Activated CD4-positive, alpha-beta T cell treated with anti-CD3 and anti-CD28 coated beads, Interleukin-2, amount 10 ng/mL, durations not matched to agents 7 days and 5 days (primary cell): ENCODE data around the gene PSMD1. TPM values are rescaled to one million over a fixed set of nuclear protein-coding genes. Genes with fewer than 3 reads are reported as not detected.
"Not testable (repeated sequence)": the region's sequence is repeated elsewhere in the genome, so short reads cannot be mapped to it uniquely, and the experiment has no call there.

ENCODE experiments used
- CTCF ChIA-PET: fragments of 350-600 bp; sonication (Branson Sonifier 250); formaldehyde crosslinking; loops from one replicate; lab custom pipeline; 2021; ENCODE audit warnings: antibody characterized with exemption; lab: Charles Lee
- POLR2A ChIA-PET: fragments of 350-600 bp; sonication (Branson Sonifier 250); formaldehyde crosslinking; loops from one replicate; lab custom pipeline; 2021; ENCODE audit warnings: antibody characterized with exemption; lab: Charles Lee
- DNase-seq: peaks from one replicate; pipeline ENCODE4 v3.0.0-alpha.2; 2020
- H3K27ac Mint-ChIP-seq: one replicate; pipeline ENCODE4 v1.8.0; 2021; ENCODE audit warnings: mild to moderate bottlenecking, moderate library complexity, mixed read lengths
- H3K27me3 Mint-ChIP-seq: one replicate; pipeline ENCODE4 v1.8.0; 2021; ENCODE audit warnings: mixed read lengths
- H3K36me3 Mint-ChIP-seq: one replicate; pipeline ENCODE4 v1.8.0; 2021; ENCODE audit warnings: low read depth, mixed read lengths
- H3K4me1 Mint-ChIP-seq: one replicate; pipeline ENCODE4 v1.8.0; 2021; ENCODE audit warnings: mixed read lengths
- H3K4me3 Mint-ChIP-seq: one replicate; pipeline ENCODE4 v1.8.0; 2021; ENCODE audit warnings: mild to moderate bottlenecking, moderate library complexity, mixed read lengths
- H3K9me3 Mint-ChIP-seq: one replicate; pipeline ENCODE4 v1.8.0; 2021; ENCODE audit warnings: mixed read lengths
- total RNA-seq, 2 experiments: library from RNA; stranded (reverse); gene quantifications; one replicate each; pipeline ENCODE4 v1.2.3, GENCODE V29; 2021

PSMD1 gene
- total RNA-seq, 2 experiments from 2014 or later: 80.5 to 101 TPM

DNA sequence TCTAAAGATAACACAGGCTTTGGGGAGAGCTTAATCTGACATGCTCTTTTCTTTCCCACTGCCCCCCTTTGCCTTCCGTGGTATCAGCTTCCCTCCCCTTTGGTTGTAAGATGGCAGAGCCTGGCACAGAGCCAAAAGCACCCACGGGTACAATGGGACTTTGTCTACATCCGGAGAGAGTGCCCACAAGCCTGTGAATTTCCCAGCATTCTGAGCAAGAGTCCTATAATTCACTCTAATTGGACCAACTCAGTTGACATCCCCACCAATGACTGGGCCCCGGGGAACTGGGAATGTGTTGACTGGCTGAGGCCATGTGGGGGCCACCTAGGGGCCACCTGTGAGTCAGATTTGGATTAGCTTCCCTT is 39.5 kb upstream of the PSMD1 start:
- ChIA-PET CTCF (interaction anchor here (0.6 to 1.2 kb wide), 5 partner anchors 11 to 193 kb away, joined by 3 read pairs; no protein-coding TSS in a partner anchor), POLR2A (no interaction called here)
- no peaks in the 10 kb centered on the region for H3K9me3 Mint-ChIP-seq
- H3K36me3 Mint-ChIP-seq: no peaks in the 10 kb centered on the region
- no peaks in the 10 kb centered on the region for H3K4me1 Mint-ChIP-seq
- H3K27me3 Mint-ChIP-seq: peaks cover 24% of the 10 kb centered on the region
- no peak overlapping the region for H3K27ac Mint-ChIP-seq
- no peak for DNase-seq
- H3K4me3 Mint-ChIP-seq: no peak overlapping the region

DNA sequence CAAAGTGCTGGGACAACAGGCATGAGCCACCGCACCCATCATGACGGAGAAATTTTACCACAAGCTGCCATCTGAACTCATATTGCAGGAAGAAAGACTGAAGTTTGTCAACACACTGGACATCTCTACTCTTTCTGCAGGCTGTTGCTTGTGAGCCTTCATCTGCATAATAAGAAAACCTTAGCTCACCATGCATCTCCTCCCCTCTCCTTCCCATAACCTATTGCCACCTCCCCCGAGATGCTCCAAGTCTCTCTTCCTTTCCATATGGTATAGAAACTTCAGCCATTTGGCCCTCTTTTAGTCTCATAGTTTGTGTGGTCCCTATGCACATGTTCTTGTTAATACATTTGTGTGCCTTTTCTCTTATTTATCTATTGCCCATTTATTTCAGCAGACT is 38.5 kb upstream of the PSMD1 start:
- H3K36me3 Mint-ChIP-seq: no peaks in the 10 kb centered on the region
- no peaks in the 10 kb centered on the region for H3K9me3 Mint-ChIP-seq
- ChIA-PET CTCF (no interaction called here), POLR2A (no interaction called here)
- no peak for DNase-seq
- H3K27ac Mint-ChIP-seq: no peak overlapping the region
- peaks cover 21% of the 10 kb centered on the region for H3K27me3 Mint-ChIP-seq
- no peaks in the 10 kb centered on the region for H3K4me1 Mint-ChIP-seq
- no peak overlapping the region for H3K4me3 Mint-ChIP-seq

GRCh38 chr2:231025059-231025458 is 31.6 kb upstream of the PSMD1 start:
- DNase-seq, H3K4me3 Mint-ChIP-seq, H3K9me3 Mint-ChIP-seq, H3K36me3 Mint-ChIP-seq, POLR2A ChIA-PET, CTCF ChIA-PET, H3K4me1 Mint-ChIP-seq, H3K27ac Mint-ChIP-seq: not testable (repeated sequence)
- peaks cover 13% of the 10 kb centered on the region for H3K27me3 Mint-ChIP-seq

DNA sequence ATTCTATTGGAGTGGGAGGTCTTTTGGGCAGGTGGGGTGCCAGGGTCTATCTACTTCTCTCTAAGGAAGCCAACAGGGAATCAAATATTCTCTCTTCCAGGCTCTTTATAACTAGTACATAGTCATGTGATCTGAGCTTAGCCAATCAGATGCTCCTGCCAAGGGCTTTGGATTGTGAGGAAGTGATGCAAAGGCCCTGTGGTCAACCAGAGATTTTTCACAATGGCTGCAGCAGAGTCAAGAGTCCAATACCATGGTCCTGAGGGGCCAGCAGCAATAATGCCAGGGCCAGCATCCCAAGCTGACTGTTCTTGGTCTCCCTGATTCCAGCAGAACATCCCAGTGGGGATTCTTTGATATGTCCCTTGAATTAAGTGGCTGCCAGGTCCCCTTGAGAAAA is 27.8 kb upstream of the PSMD1 start:
- DNase-seq: no peak
- CTCF ChIA-PET: interaction anchor here (0.7 to 0.9 kb wide), 2 partner anchors 12 kb away, joined by 3 to 4 read pairs; no protein-coding TSS in a partner anchor
- H3K27ac Mint-ChIP-seq: no peak overlapping the region
- no peaks in the 10 kb centered on the region for H3K9me3 Mint-ChIP-seq
- peaks cover 17% of the 10 kb centered on the region for H3K27me3 Mint-ChIP-seq
- H3K36me3 Mint-ChIP-seq: no peaks in the 10 kb centered on the region
- H3K4me3 Mint-ChIP-seq: no peak overlapping the region
- POLR2A ChIA-PET: no interaction called here
- H3K4me1 Mint-ChIP-seq: no peaks in the 10 kb centered on the region

- H3K27ac Mint-ChIP-seq: no peak overlapping the region
- no peak overlapping the region for H3K4me3 Mint-ChIP-seq
- H3K27me3 Mint-ChIP-seq: peaks cover 23% of the 10 kb centered on the region
- H3K9me3 Mint-ChIP-seq: no peaks in the 10 kb centered on the region
- ChIA-PET POLR2A (no interaction called here), CTCF (interaction anchor here (1.9 kb wide), 1 partner anchor 22 kb away, joined by 5 read pairs; no protein-coding TSS in a partner anchor)
- no peaks in the 10 kb centered on the region for H3K4me1 Mint-ChIP-seq
- DNase-seq: no peak
- no peaks in the 10 kb centered on the region for H3K36me3 Mint-ChIP-seq
Measured at GRCh38 chr2:231029563-231029962, 27.1 kb upstream of the PSMD1 start.

GRCh38 chr2:231030725-231031124 is 25.9 kb upstream of the PSMD1 start:
- POLR2A ChIA-PET: no interaction called here

GRCh38 chr2:231032575-231033140 is 24.0 kb upstream of the PSMD1 start:
- H3K27ac Mint-ChIP-seq: no peak overlapping the region
- CTCF ChIA-PET: interaction anchor here (0.9 to 1.2 kb wide), 2 partner anchors 25 to 129 kb away, joined by 3 to 4 read pairs; no protein-coding TSS in a partner anchor
- H3K4me3 Mint-ChIP-seq: no peak overlapping the region
- POLR2A ChIA-PET: no interaction called here
- H3K27me3 Mint-ChIP-seq: peaks cover 43% of the 10 kb centered on the region
- H3K9me3 Mint-ChIP-seq: no peaks in the 10 kb centered on the region
- no peak for DNase-seq
- H3K4me1 Mint-ChIP-seq: peaks cover 2% of the 10 kb centered on the region
- H3K36me3 Mint-ChIP-seq: no peaks in the 10 kb centered on the region

More at GRCh38 chr2:231030725-231031124, 25.9 kb upstream of the PSMD1 start:
- no peak overlapping the region for H3K27ac Mint-ChIP-seq
- H3K4me1 Mint-ChIP-seq: no peaks in the 10 kb centered on the region
- H3K4me3 Mint-ChIP-seq: no peak overlapping the region
- CTCF ChIA-PET: interaction anchor here (0.9 to 1.9 kb wide), 2 partner anchors 21 to 22 kb away, joined by 3 to 5 read pairs; no protein-coding TSS in a partner anchor
- H3K36me3 Mint-ChIP-seq: no peaks in the 10 kb centered on the region
- peaks cover 31% of the 10 kb centered on the region for H3K27me3 Mint-ChIP-seq
- H3K9me3 Mint-ChIP-seq: no peaks in the 10 kb centered on the region
- no peak for DNase-seq

DNA sequence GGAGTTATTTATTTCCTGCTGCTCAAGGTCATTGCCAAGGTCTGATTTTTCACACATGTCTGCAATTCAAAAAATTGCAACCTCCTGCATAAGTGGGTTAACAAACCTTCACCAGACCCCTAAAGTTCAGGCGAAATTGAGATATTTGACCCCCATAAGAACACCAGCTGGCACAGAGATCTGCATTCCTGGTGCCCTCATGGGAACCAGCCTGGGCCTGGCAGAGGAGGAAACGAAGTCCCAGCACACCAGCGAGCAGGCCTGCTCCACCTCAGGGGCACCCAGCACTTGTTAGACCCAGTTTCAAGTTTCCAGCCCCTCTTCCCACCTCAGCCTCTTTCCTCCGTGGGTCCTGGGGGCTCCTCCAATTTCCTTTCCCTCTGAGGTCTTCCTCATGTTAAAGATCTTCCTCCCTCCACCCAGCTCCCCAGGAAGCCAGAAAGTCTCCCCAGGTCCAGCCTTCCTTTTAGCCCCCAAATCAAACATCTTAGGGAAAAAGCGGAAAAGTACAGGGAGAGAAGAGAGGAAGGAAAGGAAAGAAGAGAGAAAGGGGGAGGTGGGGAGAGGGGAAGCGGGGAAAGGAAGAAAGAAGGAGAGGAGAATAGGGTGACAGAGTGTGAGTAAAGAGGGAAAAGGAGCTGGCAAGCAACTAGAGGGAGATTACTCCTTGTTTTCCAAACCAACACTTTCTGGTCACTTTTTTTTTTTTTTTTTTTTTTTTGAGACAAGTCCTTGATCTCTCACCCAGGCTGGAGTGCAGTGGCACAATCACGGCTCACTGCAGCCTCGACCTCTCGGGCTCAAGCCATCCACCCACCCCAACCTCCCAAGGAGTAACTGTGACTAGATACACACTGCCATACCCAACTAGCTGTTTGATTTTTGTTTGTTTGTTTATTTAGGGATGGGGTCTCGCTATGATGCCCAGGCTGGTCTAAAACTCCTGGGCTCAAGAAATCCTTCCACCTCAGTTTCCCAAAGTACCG is 23.2 kb upstream of the PSMD1 start:
- Mint-ChIP-seq H3K4me1 (peaks cover 2% of the 10 kb centered on the region), H3K9me3 (no peaks in the 10 kb centered on the region), H3K27ac (no peak overlapping the region), H3K4me3 (no peak overlapping the region), H3K27me3 (peaks cover 44% of the 10 kb centered on the region), H3K36me3 (no peaks in the 10 kb centered on the region)
- DNase-seq: no peak
- POLR2A ChIA-PET: no interaction called here
- CTCF ChIA-PET: interaction anchor here (0.9 to 1.2 kb wide), 2 partner anchors 24 to 130 kb away, joined by 3 to 4 read pairs; no protein-coding TSS in a partner anchor

GRCh38 chr2:231034291-231034882 is 22.3 kb upstream of the PSMD1 start:
- Mint-ChIP-seq H3K4me3 (no peak overlapping the region), H3K27ac (no peak overlapping the region), H3K4me1 (peaks cover 2% of the 10 kb centered on the region), H3K27me3 (peaks cover 53% of the 10 kb centered on the region), H3K9me3 (no peaks in the 10 kb centered on the region), H3K36me3 (no peaks in the 10 kb centered on the region)
- ChIA-PET CTCF (no interaction called here), POLR2A (no interaction called here)
- no peak for DNase-seq

- Mint-ChIP-seq H3K27me3 (peaks cover 67% of the 10 kb centered on the region), H3K4me1 (peaks cover 2% of the 10 kb centered on the region), H3K27ac (no peak overlapping the region), H3K4me3 (peak overlapping the region; percentile 4), H3K9me3 (no peaks in the 10 kb centered on the region), H3K36me3 (no peaks in the 10 kb centered on the region)
- DNase-seq: no peak
- POLR2A ChIA-PET: no interaction called here
- CTCF ChIA-PET: no interaction called here
Measured at GRCh38 chr2:231036131-231036530, 20.5 kb upstream of the PSMD1 start.

- peaks cover 69% of the 10 kb centered on the region for H3K27me3 Mint-ChIP-seq
- no peak for DNase-seq
- ChIA-PET CTCF (interaction anchor here (1.2 kb wide), 1 partner anchor 15 kb away, joined by 3 read pairs; no protein-coding TSS in a partner anchor), POLR2A (no interaction called here)
- H3K4me3 Mint-ChIP-seq: peak overlapping the region; percentile 4
- no peak overlapping the region for H3K27ac Mint-ChIP-seq
- H3K4me1 Mint-ChIP-seq: peaks cover 2% of the 10 kb centered on the region
- H3K36me3 Mint-ChIP-seq: no peaks in the 10 kb centered on the region
- H3K9me3 Mint-ChIP-seq: no peaks in the 10 kb centered on the region
Measured at GRCh38 chr2:231036578-231037106, 20.0 kb upstream of the PSMD1 start.

GRCh38 chr2:231037202-231037730 is 19.4 kb upstream of the PSMD1 start, which contains the start of gene C2orf72:
TSS of gene C2orf72 (plus strand) at chr2:231037523. CDS start at chr2:231037566, 43 bp downstream.
- ChIA-PET CTCF (interaction anchor here (0.6 to 1.2 kb wide), 2 partner anchors 14 to 1501 kb away, joined by 3 to 4 read pairs; no protein-coding TSS in a partner anchor), POLR2A (no interaction called here)
- H3K27ac Mint-ChIP-seq: no peak within 1 kb of the TSS
- H3K4me1 Mint-ChIP-seq: peaks cover 2% of the 10 kb centered on the region
- H3K36me3 Mint-ChIP-seq: no peaks in the 10 kb centered on the region
- H3K4me3 Mint-ChIP-seq: peak within 1 kb of the TSS; percentile 25
- H3K27me3 Mint-ChIP-seq: peaks cover 75% of the 10 kb centered on the region
- no peaks in the 10 kb centered on the region for H3K9me3 Mint-ChIP-seq
- DNase-seq: no peak
